ENCODE measurements around the gene TIPARP. TPM values are rescaled to one million over a fixed set of nuclear protein-coding genes. Genes with fewer than 3 reads are reported as not detected.

The TIPARP gene, protein sequence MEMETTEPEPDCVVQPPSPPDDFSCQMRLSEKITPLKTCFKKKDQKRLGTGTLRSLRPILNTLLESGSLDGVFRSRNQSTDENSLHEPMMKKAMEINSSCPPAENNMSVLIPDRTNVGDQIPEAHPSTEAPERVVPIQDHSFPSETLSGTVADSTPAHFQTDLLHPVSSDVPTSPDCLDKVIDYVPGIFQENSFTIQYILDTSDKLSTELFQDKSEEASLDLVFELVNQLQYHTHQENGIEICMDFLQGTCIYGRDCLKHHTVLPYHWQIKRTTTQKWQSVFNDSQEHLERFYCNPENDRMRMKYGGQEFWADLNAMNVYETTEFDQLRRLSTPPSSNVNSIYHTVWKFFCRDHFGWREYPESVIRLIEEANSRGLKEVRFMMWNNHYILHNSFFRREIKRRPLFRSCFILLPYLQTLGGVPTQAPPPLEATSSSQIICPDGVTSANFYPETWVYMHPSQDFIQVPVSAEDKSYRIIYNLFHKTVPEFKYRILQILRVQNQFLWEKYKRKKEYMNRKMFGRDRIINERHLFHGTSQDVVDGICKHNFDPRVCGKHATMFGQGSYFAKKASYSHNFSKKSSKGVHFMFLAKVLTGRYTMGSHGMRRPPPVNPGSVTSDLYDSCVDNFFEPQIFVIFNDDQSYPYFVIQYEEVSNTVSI
- 5.5 and 5.8 TPM in 2 replicates for total RNA-seq (2021; fragmentation: NEBNext Ultra II Directional; extraction: Animal tissue kit (Norgen Biotek cat#: 25700))
- 0.61 and 1.6 TPM in 2 replicates for polyA plus RNA-seq (2011; rRNA removed)
- polyA plus RNA-seq (2011; cell fraction: cytosol; rRNA removed), result 1.0 TPM
- polyA plus RNA-seq (2011; cell fraction: nucleus; rRNA removed), result 1.2 TPM
- 1.8 to 4.1 TPM (median 2.2 TPM) in 4 replicates for polyA plus RNA-seq (2012, experiment 1 of 2)
- 0.38 TPM for polyA plus RNA-seq (2012, experiment 2 of 2)
- 3.0 TPM for polyA plus RNA-seq (2013, experiment 1 of 2)
- polyA plus RNA-seq (2013, experiment 2 of 2), result 2.8 TPM
- 3.2 and 5.0 TPM in 2 replicates for polyA minus RNA-seq (2011; rRNA and poly(A)+ RNA removed)
- polyA minus RNA-seq (2011; cell fraction: cytosol; rRNA and poly(A)+ RNA removed), result 2.2 TPM
- 13.3 TPM for polyA minus RNA-seq (2011; cell fraction: nucleus; rRNA and poly(A)+ RNA removed)
- long read RNA-seq, experiment 1, partial matches to known transcripts, result 3 of 3 reads
- long read RNA-seq, experiment 1, other reads (novel, unspliced or antisense), result 0 of 3 reads
- long read RNA-seq, experiment 2, result 0 reads

DNA sequence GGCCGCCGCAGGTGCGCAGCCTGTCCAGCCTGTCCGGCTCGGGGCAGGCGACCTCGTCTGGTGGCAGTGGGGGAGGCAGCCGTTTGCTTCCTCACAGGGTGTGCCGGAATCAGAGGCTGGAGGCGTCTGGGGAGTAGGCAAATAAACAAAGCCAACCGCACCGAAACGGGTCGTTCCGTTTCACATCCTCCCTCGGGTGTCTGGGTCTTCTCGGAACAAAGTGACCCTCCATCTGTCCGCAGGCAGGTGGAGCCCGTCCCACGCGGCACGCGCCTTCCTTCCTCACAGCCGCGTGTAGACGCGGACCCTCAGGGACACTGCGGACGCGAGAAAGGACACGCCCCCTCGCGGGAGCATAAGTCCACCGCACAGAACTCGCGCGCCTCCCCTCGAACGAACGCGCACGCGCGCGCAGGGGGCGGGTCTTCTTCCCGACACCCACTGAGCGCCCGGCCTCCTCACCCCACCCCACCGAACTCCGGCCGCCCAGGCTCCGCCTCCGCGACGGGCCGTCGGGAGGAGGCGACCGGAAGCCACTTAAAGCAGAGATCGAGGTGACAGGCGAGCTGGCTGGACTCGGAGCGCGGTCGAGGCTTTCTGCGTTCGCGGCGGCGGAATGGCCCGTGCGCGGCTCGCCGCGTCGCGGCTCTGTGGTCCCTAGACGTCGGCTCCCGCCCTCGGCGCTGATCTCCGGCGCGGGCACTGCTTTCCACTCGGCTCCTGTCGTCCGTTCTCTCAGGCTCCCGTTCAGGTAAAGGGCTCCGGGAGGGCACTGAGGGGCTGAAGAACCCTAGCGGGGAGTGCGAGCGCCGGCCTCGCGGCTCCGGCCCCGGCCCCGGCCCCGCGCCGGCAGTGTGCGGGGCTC is at the start of gene TIPARP:
Gene TIPARP, plus strand, starts transcription at position 545 of the 865 bp plus-strand sequence. CDS start 3,108 bp downstream, outside the sequence.
- Histone ChIP-seq H3K79me1 (ENCODE audit: low read depth, low read length) (no peaks in the 10 kb centered on the region), H3K14ac (ENCODE audit: insufficient read length) (no peak within 1 kb of the TSS), H4K20me1 (replicated peaks in 1 of 2; ENCODE audit: control insufficient read depth in 1 of 2, insufficient read depth in 2 of 2, low read length in 2 of 2) (no peaks in the 10 kb centered on the region), H3K4me2 (ENCODE audit: insufficient read depth in 1 of 2, low read depth in 2 of 2, low read length in 2 of 2) (peak within 1 kb of the TSS; percentile 84 to 92), H2BK12ac (ENCODE audit: low read depth, low read length) (no peak within 1 kb of the TSS), H3K4me3 (ENCODE audit: extremely low read depth in 1 of 4, insufficient read depth in 2 of 4, low read depth in 3 of 4, low read length in 4 of 4) (peak within 1 kb of the TSS; percentile 32 to 91 (median 78)), H3K4ac (replicated peaks; ENCODE audit: insufficient read length, low read depth, low read length) (peak within 1 kb of the TSS; percentile 32), H3K9ac (replicated peaks in 1 of 4; ENCODE audit: extremely low read depth in 1 of 4, low read depth in 3 of 4, low read length in 3 of 4) (peak within 1 kb of the TSS; percentile 17 to 64 (median 48); a peak in 6 of 7 replicates), H4K8ac (ENCODE audit: extremely low read depth, insufficient read depth, low read length) (peak within 1 kb of the TSS; percentile 58; the same call in 1 of the 2 replicates), H4K91ac (replicated peaks; ENCODE audit: insufficient read length, low read length) (peak within 1 kb of the TSS; percentile 47), H3K4me1 (replicated peaks in 1 of 4; ENCODE audit: control insufficient read depth in 3 of 4, insufficient read depth in 4 of 4, low read length in 3 of 4) (no peaks in the 10 kb centered on the region; a peak in 1 of 7 replicates), H3K27me3 (replicated peaks in 1 of 4; ENCODE audit: control insufficient read depth in 3 of 4, extremely low read depth in 1 of 4, insufficient read depth in 3 of 4, low read length in 3 of 4) (no peaks in the 10 kb centered on the region; a peak in 1 of 7 replicates), H3K79me2 (ENCODE audit: control insufficient read depth in 1 of 2, insufficient read depth in 2 of 2, low read length in 2 of 2) (peaks cover 0 to 17% of the 10 kb centered on the region in 2 experiments; a peak in 2 of 4 replicates), H2BK120ac (replicated peaks; ENCODE audit: low read depth, low read length) (peak within 1 kb of the TSS; percentile 21), H3K27ac (ENCODE audit: low read depth, low read length) (peak within 1 kb of the TSS; percentile 47; the same call in 1 of the 2 replicates), H2BK20ac (ENCODE audit: low read length) (no peak within 1 kb of the TSS), H3K23me2 (ENCODE audit: low read depth, low read length) (peaks cover 5% of the 10 kb centered on the region), H3K18ac (ENCODE audit: extremely low read depth, low read length) (peak within 1 kb of the TSS; percentile 80), H2BK15ac (ENCODE audit: low read length) (peak within 1 kb of the TSS; percentile 13; the same call in 1 of the 2 replicates), H3K56ac (replicated peaks; ENCODE audit: insufficient read length, low read depth, low read length) (peak within 1 kb of the TSS; percentile 47), H2AFZ (ENCODE audit: low read length) (no peak within 1 kb of the TSS; the same call in 1 of the 2 replicates), H2BK5ac (ENCODE audit: low read depth, low read length) (peak within 1 kb of the TSS; percentile 76; the same call in 1 of the 2 replicates), H3K23ac (ENCODE audit: insufficient read length) (no peak within 1 kb of the TSS), H4K5ac (ENCODE audit: insufficient read length, low read depth, low read length) (peak within 1 kb of the TSS; percentile 64), H3K36me3 (ENCODE audit: control insufficient read depth in 2 of 4, insufficient read depth in 4 of 4, low read length in 3 of 4) (peaks cover 0 to 11% (median 4%) of the 10 kb centered on the region in 4 experiments; a peak in 4 of 8 replicates), H3K9me3 (ENCODE audit: insufficient read depth in 2 of 2, low read depth in 1 of 2, low read length in 1 of 2) (no peaks in the 10 kb centered on the region), H2AK5ac (ENCODE audit: low read depth, low read length) (no peak within 1 kb of the TSS)
- 1% methylated on average over 67 of the region's 105 CpGs; no CpG with 5 or more reads in 1 of the 2 experiments for WGBS, 2 experiments (ENCODE audit: extremely low coverage in 1 of 2, insufficient coverage in 1 of 2, insufficient read length in 1 of 2, insufficient replicate concordance in 2 of 2, low coverage in 1 of 2, low lambda C conversion rate in 2 of 2, missing lambda C conversion rate in 1 of 2)
- POLR2A ChIA-PET (ENCODE audit: partially characterized antibody), result interaction anchor here (0.6 to 3.2 kb wide), 7 partner anchors 11 to 814 kb away, joined by 3 to 19 read pairs (median 3); partner anchors contain the start of gene SSR3
- FAIRE-seq (no peak), DNase-seq (ENCODE audit: low read depth in 1 of 2, low spot score in 2 of 2) (peak; percentile 82 to 95)
- CTCF ChIA-PET (ENCODE audit: partially characterized antibody), result interaction anchor here (0.5 to 2.4 kb wide), 35 partner anchors 8 to 853 kb away, joined by 3 to 13 read pairs (median 4); partner anchors contain the start of gene SSR3
- 0 out of 2 replicates have a peak, but pooled peaks have one; percentile 66 for TF ChIP-seq TCF12 (IDR thresholded peaks at IDR 0.05; ENCODE audit: low read depth, low read length)
- TF ChIP-seq RAD21 (IDR thresholded peaks at IDR 0.05 in 1 of 2, conservative IDR thresholded peaks at IDR 0.05 in 1 of 2; ENCODE audit: low read depth in 2 of 2, low read length in 2 of 2), result peak; percentile 75 to 80
- no peak for TF ChIP-seq SP1 (IDR thresholded peaks at IDR 0.05; ENCODE audit: low read depth, low read length)
